Limb (tissue), 2 donors: ENCODE data around the gene RAP1A.
A peak's percentile ranks its signal among the peaks of the same experiment; 100 is the strongest.

Experiments used
- DNase-seq, 2 donors: peaks; one replicate each; pipeline ENCODE4 v3.0.0-alpha.2; 2016; ENCODE audit errors: extremely low spot score in 2 of 2

The RAP1A gene

GRCh38 chr1:111619635-111620440 lies at the start of gene RAP1A:
TSS of gene RAP1A (plus strand) at chr1:111619789. CDS start at chr1:111691361, 71,572 bp downstream.
- peak; percentile 92 to 98 for DNase-seq

DNA sequence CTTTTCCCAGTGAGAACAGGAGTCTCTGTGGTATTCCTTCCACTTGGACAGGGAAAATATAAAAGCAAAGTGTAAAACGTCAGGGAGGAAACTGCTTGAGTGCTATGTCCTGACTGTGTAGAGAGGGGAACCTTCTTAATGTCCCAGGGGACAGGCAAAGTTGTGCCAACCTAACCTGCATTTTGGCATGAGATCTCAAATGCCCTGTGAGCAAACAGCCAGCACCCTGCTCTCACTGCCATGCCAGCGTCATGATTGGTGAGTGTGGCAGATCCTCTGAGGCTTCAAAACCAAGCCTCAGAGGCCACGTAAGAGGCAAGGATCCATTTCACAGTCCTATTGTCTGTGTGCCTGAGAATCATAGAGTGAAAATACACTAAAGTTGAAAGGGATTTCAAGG lies 49.7 kb upstream of the RAP1A start:
- no peak for DNase-seq

GRCh38 chr1:111570781-111571181 lies 48.8 kb upstream of the RAP1A start:
- no peak for DNase-seq

- DNase-seq = no peak
These were observed 48.4 kb upstream of the RAP1A start for GRCh38 chr1:111571239-111571638.

- peak in 1 of 2 donors; percentile 38 for DNase-seq
These were observed 47.6 kb upstream of the RAP1A start for GRCh38 chr1:111571987-111572386.

DNA sequence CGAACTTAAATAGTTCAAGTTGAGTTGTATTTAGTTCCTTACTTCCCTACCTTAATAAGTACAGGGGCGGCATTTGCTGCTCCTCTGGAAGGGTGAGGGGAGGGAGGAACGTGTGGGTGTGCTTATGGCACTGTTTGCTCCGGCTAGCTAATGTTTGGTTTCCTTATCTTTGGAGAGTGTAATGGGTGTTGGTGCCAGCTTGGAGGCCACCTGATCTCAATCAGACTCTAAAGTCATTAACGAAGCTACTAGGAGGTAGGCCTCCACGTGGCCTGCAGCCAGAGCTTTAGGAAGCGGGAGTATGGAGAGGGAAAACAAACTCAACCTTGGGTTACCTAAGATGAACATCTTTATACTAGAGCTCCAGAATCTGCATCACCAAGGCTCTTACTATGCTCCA lies 43.0 kb upstream of the RAP1A start:
- DNase-seq = no peak

- no peak for DNase-seq
These were observed 41.8 kb upstream of the RAP1A start for GRCh38 chr1:111577814-111578213.

DNA sequence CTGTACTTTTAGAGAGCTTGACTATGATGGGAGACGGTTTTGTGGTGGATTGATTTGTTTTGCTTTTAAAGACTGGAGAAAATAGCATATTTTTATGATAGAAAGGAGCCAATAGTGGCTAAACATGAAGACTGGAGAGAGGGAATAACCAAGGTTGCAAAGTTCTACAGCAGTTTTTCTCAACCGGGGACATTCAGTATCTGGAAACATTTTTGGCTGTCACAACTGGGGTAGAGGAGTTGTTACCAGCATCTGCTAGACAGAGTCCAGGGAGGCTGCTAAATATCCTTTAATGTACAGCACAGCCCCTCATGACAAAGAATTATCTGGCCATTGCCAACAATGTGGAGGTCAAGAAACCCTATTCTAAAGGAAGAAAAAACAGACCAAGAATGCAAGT lies 38.4 kb upstream of the RAP1A start:
- no peak for DNase-seq

DNA sequence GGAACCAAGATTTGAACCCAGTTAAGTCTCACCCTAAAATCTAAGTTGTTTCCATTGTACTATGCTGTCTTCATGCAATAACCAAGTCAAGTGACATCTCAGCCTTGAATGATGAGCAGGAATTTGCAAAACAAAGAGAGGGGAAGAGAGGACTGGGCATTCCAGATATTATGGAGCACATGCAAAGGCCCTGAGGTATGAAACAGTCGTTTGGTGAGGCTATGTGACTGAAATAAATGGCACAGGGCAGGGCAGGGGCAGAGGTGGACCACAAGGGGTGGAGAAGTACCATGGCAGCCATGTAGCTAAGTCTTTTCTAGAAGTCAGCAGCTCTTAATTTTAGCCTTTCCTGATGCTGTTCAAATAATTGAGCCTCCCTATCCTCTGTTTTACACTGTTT lies 37.6 kb upstream of the RAP1A start:
- no peak for DNase-seq

GRCh38 chr1:111582644-111583618 lies 36.7 kb upstream of the RAP1A start:
- DNase-seq = no peak

GRCh38 chr1:111585447-111586086 lies 34.0 kb upstream of the RAP1A start:
- no peak for DNase-seq

GRCh38 chr1:111586112-111586511 lies 33.5 kb upstream of the RAP1A start:
- no peak for DNase-seq

- no peak for DNase-seq
These were observed 31.9 kb upstream of the RAP1A start for GRCh38 chr1:111587509-111588174.

- DNase-seq = no peak
These were observed 27.7 kb upstream of the RAP1A start for GRCh38 chr1:111591937-111592336.

- peak; percentile 62 to 64 for DNase-seq
These were observed 26.9 kb upstream of the RAP1A start for GRCh38 chr1:111592389-111593361.

- no peak for DNase-seq
These were observed 25.9 kb upstream of the RAP1A start for GRCh38 chr1:111593403-111594305.

DNA sequence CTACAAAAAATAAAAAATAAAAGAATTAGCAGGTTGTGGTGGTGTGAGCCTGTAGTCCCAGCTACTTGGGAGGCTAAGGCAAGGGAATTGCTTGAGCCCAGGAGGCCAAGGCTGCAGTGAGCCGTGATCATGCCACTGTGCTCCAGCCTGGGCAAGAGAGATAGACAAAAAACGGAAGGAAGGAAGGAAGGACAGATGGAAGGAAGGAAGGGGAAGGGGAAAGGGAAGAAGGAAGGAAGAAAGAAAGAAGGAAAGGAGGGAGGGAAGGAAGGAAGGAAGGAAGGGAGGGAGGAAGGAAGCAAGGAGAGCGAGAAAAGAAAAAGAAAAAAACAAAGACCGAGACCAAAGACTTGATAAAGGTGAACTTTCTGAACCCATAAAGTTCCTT lies 25.3 kb upstream of the RAP1A start:
- no peak for DNase-seq

DNA sequence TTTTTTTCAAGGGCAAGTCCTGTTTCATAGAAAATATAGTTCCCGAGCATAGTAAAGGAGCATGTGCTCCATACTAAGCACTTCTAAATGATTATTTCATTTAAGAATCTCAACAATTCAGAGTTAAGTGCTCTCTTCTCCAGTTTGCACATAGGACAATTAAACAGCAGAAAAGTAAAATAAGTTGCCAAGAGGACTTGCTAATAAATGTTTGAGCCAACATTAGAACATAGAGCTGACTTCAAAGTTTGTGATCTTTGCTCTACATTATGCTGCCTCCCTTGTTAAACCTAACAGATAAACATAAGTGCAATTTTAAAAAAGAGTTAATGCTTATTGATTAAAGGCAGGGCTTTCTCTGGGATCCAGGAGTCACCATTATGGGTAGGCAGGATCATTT lies 23.8 kb upstream of the RAP1A start:
- DNase-seq = no peak

- no peak for DNase-seq
These were observed 23.1 kb upstream of the RAP1A start for GRCh38 chr1:111596499-111596898.
